CD4-positive, alpha-beta T cell treated with Interleukin-6 for 4 hours (primary cell): Measurements from ENCODE around the gene ALX4.

ENCODE experiments used
- DNase-seq: peaks from one replicate; pipeline ENCODE4 v3.0.0-alpha.2; 2020; ENCODE audit warnings: mixed read lengths

ALX4 gene

GRCh38 chr11:44267006-44267749, 42.8 kb downstream of the ALX4 start:
- DNase-seq: no peak

DNA sequence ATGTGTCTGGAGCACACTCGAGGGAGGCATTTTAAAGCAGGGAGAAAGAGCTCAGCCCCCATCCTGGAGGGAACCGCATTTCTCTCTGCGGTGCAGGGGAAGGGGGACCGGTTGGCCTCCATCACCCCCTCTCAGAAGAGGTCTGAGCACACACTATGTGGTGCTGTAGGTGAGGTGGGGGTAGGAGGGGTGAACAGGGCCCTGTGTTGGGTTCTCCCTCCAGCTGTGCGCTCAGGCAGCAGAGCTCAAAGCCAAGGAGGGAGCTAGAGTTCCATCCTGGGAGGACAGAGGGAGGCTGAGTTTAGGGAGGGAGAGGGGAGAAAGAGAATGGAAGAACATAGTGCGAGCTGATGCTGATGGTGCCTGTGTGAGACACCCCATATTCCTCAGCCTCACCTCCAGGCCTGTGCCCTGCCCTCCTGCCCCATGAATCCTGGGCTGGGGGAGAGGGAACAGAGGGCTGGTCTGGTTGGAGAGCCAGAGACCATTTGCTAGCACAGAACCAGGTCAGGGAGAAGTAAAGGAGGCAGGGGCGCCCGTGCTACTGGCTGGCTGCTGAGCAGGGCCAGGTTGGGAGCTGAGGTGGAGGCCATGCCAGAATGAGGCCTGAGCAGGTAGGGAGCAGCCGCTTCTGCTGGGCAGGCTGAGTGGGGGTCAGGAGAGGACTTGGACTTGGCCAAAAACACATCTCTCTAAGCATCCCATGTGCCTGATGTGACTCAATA, 43.7 kb downstream of the ALX4 start:
- no peak for DNase-seq

DNA sequence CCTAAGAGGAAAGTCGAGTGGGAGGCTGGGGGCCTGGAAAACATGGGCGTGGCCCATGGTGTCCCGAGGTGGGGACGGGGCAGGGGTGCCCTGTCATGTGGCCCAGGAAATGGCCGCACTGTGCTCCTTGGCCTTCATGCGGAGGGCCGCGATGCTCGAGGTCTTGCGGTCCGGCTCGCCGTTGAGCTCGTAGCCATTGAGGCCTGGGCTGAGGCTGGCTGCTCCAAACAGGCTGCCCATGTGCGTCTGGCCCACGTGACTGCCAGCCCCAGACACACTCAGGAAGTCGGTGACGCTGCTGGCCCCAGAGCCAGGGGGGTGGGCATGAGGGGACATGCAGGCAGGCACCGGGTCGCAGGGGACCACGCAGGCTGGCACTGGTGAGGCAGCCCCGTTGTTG, 45.2 kb downstream of the ALX4 start:
- no peak for DNase-seq

GRCh38 chr11:44264438-44264749, 45.5 kb downstream of the ALX4 start:
- DNase-seq: no peak

- no peak for DNase-seq
Observed at GRCh38 chr11:44263738-44264437, 46.1 kb downstream of the ALX4 start.

- DNase-seq: no peak
Observed at GRCh38 chr11:44261800-44262591, 47.9 kb downstream of the ALX4 start.

DNA sequence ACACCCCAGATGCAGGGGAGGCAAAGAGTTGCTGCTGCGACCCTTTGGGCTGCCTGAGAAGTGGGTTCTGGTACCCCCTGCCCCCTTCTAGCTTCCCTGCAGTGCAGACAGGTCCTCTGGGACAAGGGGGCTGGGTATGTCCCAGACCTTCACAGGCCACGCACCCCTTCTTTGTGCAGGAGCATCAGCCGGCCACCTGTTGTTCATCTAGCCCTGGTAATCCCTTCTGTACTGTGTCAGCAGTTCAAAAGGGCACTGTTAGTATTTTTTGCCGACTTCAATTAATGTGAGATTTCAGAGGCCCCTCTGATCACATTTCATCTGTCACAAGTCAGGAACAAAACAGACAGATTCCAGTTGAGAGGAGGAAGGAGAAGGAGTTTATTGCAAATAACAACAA, 49.9 kb downstream of the ALX4 start:
- DNase-seq: no peak

DNA sequence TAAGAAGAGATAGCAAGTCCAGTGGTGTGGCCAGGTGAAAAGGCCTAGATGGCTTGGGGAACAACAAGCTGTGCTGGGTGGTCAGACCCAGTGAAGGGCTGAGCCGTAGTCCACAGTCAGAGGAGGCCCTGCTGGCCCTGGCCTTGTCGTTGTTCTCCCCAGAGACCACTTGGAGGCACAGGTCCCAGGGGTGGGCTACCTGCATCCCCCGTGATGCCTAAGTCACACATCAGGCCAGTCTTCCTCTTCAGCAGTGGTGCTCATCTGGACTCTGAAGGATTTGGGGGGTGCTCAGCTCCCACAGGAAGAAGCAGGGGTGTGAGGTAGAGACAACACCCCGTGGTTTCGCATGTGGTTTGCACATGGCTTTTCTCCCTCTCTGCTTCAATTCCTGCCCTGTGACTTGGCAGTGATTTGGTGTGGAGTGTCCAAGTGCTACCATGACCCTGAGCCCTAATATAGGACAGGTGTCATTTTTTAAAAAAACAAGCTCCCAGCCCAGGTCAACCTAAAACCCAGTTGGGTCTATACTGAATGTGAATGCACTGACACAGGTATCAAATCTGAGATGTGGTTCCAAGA, 51.0 kb downstream of the ALX4 start:
- no peak for DNase-seq

- no peak for DNase-seq
Observed at GRCh38 chr11:44258190-44258489, 51.8 kb downstream of the ALX4 start.

- DNase-seq: no peak
Observed at GRCh38 chr11:44257338-44258189, 52.4 kb downstream of the ALX4 start.

GRCh38 chr11:44256673-44257291, 53.2 kb downstream of the ALX4 start:
- DNase-seq: no peak

GRCh38 chr11:44255406-44256071, 54.4 kb downstream of the ALX4 start:
- DNase-seq: no peak

DNA sequence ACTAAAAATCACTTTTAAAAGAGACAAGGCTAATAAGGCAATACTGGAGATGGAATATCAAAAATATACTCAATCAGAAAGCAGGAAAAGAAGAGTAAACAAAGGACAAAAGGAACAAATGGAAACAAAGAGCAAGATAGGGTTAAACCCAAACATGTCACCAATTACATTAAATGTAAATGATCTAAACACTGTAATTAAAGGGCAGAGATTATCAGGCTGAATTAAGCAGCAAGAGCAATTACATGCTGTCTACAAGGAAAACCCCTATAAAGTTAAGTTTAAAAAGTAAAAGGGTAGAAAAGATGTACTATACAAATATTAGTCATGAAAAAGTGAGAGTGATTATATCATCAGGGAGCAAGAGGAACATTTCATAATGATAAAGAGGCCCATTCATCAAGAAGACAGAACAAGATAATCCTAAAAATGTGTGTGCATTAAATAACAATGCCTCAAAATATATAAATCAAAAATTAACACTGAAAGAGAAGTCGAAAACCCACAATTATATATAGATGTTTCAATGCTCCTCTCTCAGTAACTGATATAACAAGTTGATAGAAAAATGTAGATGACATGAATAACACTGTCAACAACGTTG, 56.8 kb downstream of the ALX4 start:
- no peak for DNase-seq

DNA sequence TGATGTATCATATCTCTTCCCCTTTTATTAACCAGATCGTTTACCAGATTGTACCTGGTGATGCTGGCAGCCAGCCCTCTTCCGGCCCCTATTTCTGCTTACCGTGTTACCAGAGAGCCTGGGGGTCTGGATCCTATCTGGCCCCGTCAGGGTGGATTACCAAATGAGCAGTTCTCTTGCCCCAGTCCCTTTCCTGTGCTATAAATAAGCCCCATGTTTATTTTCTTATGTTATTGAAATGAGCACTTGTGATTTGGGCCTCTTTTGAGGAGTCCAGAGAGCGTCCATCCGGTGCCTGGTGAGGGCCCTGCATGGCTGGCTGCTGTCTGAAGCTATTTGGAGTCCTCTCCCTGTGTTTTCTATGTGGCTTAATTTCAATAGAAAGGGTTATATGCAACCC, 59.5 kb downstream of the ALX4 start:
- DNase-seq: no peak

- no peak for DNase-seq
Observed at GRCh38 chr11:44248109-44248508, 61.8 kb downstream of the ALX4 start.

GRCh38 chr11:44247508-44247907, 62.4 kb downstream of the ALX4 start:
- DNase-seq: no peak

DNA sequence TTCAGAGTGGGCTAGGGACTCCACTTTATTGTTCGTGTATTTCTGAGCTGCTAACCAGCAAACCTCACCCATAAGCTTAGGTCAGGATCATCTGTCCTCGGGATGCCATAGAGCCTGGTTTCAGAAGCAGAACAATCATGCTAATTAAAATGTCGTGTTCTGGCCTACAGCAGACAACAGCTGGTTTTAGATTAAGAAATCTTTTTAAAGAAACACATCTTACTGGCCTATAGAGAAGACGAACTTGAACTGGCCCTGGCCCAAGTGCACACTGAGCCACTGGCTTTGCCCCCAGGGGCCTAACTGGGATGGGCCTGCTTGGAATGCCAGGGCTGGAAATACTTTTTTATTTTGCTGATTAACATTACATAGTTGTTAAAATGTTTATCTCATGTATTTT, 63.2 kb downstream of the ALX4 start:
- no peak for DNase-seq

DNA sequence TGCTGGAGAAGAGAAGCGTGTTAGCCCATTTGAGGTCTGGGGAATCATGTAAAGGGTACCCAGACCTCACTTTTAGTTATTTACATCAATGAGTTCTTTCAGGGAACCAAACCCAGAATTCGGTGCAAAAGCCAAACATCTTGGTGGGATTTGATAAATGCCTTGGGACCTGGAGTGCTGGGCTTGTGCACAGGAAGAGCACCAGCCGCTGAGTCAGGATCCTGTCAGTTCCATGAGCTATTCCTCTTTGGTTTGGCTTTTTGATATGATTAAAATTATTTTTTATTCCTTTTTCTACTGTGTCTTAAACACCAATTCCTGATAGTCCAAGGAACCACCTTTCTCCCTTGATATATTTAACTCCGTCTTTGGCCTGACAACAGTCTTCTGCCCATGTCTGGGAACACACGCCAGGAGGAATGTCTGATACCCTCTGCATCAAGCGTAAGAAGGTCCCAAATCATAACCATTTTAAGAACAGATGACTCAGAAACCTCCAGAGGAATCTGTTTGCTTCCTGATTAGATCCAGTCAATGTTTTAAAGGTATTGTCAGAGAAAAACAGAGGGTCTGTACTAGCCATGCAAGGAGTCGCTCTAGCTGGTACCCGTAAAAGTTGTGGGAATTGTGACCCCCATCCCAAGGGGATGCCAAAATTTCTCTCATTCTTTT, 65.2 kb downstream of the ALX4 start:
- DNase-seq: no peak

- DNase-seq: no peak
Observed at GRCh38 chr11:44243595-44244343, 66.2 kb downstream of the ALX4 start.
